Measurements from ENCODE around the gene CCNY.

Gene CCNY

DNA sequence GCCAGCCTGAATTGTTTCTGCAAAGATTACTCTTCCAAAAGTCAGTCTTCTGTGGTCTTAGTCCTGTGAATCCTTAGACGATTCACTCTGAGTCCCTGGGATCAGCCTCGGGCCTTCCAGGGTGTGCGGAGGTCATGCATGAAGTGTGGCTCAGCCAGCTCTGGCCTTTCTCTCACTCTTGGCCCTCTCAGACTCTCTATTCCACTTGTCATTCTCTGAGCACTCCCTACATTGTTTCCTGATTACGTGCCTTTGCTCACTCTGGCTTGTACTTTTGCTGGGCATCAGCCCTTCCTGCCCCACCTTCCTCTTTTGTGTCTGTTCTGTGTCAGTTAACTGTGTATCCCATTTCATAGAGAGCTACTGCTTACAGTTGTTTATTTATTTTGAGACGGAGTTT, 36.0 kb downstream of the CCNY start:
- Mint-ChIP-seq H3K4me1 (peaks cover 52 to 84% of the 10 kb centered on the region in 2 donors), H3K27me3 (no peaks in the 10 kb centered on the region), H3K36me3 (peaks cover 0 to 19% of the 10 kb centered on the region in 2 donors), H3K4me3 (peak overlapping the region; percentile 8 to 20), H3K9me3 (no peaks in the 10 kb centered on the region), H3K27ac (peak overlapping the region; percentile 43)
- ATAC-seq (replicated peaks) = peak; percentile 65 to 77
- no peak for DNase-seq

DNA sequence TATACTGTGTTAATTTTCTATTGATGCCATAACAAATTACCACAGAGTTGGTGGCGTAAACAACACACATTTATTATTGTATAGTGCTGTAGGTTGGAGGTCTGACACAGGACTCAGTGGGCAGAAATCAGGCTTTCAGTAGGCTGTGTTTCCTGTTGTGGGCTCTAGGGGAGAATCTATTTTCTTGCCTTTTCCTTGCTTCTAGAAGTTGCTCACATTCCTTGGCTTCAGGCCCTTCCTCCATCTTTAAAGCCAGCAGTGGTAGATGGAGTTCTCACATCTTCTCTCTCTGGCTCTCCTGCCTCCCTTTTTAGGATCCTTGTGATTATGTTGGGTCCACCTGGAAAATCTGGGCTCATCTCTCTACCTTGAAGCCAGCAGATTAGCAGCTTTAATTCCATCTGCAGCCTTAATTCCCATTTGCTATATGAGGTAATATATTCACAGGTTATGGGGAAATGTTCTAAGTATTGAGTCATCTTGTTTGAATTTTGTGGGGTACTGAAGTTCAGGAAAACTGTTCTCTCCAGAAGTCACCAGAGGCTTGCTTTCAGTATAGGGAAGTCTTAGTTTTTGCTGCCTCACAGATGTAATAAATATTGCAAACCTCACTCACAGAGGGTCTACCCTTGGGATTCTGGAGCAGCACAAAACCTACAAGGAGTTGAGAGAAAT, 38.9 kb downstream of the CCNY start:
- Mint-ChIP-seq H3K27ac (no peak overlapping the region), H3K36me3 (peaks cover 0 to 19% of the 10 kb centered on the region in 2 donors), H3K9me3 (no peaks in the 10 kb centered on the region), H3K4me1 (peaks cover 59 to 87% of the 10 kb centered on the region in 2 donors), H3K4me3 (no peak overlapping the region), H3K27me3 (no peaks in the 10 kb centered on the region)
- no peak for ATAC-seq (replicated peaks)
- DNase-seq = no peak

DNA sequence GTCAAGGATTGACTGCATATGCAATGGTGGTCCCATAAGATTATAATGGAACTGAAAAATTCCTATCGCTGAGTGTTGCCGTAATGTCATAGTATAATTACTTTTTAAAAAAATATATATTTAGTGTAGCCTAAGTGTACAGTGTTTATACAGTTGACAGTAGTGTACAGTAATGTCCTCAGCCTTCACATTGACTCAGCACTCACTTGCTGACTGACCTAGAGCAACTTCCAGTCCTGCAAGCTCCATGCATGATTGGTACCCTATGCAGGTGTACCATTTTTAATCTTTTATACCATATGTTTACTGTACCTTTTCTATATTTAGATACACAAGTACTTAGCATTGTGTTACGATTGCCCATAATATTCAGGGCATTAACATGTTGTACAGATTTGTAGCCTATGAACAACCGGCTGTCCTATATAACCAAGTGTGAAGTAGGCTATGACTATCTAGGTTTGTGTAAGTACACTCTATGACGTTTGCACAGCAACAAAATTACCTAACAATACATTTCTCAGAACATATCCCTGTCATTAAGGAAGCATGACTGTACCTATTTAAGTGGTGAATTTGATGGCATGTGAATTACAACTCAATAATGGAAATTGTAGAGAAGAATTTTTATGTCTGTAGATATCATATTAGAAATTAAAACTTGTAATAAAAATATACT, 40.9 kb downstream of the CCNY start:
- H3K4me3 Mint-ChIP-seq = no peak overlapping the region
- peaks cover 47 to 81% of the 10 kb centered on the region in 2 donors for H3K4me1 Mint-ChIP-seq
- peaks cover 0 to 8% of the 10 kb centered on the region in 2 donors for H3K36me3 Mint-ChIP-seq
- no peaks in the 10 kb centered on the region for H3K27me3 Mint-ChIP-seq
- ATAC-seq (replicated peaks) (no peak), DNase-seq (no peak)
- H3K27ac Mint-ChIP-seq = no peak overlapping the region
- no peaks in the 10 kb centered on the region for H3K9me3 Mint-ChIP-seq

DNA sequence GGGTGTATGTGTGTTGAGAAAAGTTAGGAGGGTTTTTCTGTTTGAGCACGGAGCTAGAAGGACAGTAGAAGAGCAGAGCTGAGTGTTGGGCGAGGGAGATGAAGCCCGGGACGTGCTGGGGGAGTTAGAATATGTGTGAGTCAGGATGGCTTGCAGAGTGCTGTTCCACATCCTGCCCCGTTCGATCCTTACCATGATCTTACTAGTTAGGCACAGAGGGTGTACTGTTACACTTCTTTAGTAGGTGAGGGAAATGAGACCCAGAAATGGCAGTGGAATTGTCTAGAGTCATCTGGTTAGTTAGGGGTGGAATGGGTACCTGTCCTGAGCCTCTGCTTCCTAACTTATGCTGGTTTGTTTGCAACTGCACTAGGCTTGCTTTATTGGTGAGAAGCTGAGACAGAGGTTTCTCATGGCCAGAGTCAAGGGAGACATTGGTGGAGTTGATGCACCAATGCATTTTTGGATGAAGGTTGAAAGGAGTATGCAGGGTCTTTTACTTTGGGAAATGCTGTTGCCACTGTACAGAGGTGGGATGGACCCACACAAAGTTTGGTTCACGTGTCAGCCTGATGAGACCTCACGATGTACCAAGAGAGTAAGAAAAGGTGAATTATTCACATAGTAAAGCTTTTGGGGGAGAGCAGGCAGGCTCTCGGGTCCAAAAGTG, 42.4 kb downstream of the CCNY start:
- Mint-ChIP-seq H3K4me1 (peaks cover 40 to 77% of the 10 kb centered on the region in 2 donors), H3K27me3 (no peaks in the 10 kb centered on the region), H3K4me3 (peak overlapping the region; percentile 73 to 76), H3K36me3 (peaks cover 0 to 5% of the 10 kb centered on the region in 2 donors), H3K27ac (peak overlapping the region; percentile 94), H3K9me3 (no peaks in the 10 kb centered on the region)
- ATAC-seq (replicated peaks) (peak; percentile 30 to 45), DNase-seq (no peak)

DNA sequence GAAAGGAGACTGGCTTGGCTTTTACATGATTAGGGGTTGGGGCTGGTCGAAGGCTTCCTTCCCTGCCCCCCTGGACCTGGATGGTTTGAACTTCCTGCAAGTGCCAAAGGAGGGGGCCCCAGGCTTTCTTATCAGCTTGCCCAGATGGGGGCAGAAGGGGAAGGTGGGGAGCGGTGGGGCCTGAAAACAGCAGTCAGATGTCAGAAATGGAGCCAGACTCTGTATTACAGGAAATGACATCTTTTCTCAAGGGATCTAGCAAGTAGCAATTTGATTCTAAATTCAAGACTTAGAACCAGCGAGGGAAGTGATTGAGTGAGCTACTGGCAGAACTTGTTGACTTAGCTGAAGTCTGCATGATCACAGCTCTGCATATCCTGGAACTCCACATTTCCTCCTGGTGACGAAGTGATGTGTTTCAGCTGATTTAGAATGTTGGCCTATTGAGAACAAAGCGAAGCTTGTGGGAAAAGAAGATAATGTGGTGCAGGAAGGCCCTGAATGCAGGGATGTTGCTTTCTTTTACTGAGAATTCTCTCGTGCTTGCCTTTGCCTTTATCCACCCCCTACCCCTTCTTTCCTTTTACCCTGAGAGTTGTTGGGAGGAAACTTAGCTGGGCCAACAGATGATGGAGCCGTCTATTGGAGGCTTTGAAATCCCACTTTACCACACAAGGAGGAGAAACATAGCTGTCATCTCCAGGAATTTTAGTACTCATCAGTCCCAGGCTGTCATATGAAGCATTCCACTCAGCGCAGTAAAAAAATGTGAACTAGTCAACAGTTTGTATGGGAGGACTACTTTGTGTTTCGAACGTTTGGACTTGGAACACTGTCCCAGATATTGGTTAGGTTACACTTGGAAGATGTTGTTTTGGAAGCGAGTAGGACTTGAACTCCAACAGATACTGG, 43.2 kb downstream of the CCNY start:
- peaks cover 40 to 77% of the 10 kb centered on the region in 2 donors for H3K4me1 Mint-ChIP-seq
- H3K27me3 Mint-ChIP-seq = no peaks in the 10 kb centered on the region
- H3K9me3 Mint-ChIP-seq = no peaks in the 10 kb centered on the region
- H3K27ac Mint-ChIP-seq = peak overlapping the region; percentile 94
- peak; percentile 91 to 92 for ATAC-seq (replicated peaks)
- peak; percentile 48 for DNase-seq
- peaks cover 0 to 5% of the 10 kb centered on the region in 2 donors for H3K36me3 Mint-ChIP-seq
- H3K4me3 Mint-ChIP-seq = peak overlapping the region; percentile 73 to 76

DNA sequence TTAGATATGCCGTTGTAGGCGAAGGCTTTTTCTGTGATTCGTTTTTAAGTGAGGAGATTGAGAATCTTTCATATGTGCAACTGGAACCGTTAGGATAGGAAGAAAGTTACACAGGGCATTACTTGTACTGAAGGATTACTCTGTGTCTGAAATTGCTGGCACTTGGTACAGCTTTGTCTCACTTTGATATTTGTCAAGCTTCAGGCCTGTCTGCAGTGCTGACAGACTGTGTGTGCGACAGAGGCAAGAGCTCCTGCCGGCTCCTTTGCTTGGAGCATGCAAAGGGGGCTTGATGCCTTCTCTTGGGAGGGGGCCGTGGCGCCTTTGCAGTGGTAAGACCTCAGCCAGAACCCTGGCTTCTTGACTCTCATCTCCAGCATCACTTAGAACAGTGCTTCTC, 45.8 kb downstream of the CCNY start:
- H3K4me1 Mint-ChIP-seq = peaks cover 38 to 76% of the 10 kb centered on the region in 2 donors

DNA sequence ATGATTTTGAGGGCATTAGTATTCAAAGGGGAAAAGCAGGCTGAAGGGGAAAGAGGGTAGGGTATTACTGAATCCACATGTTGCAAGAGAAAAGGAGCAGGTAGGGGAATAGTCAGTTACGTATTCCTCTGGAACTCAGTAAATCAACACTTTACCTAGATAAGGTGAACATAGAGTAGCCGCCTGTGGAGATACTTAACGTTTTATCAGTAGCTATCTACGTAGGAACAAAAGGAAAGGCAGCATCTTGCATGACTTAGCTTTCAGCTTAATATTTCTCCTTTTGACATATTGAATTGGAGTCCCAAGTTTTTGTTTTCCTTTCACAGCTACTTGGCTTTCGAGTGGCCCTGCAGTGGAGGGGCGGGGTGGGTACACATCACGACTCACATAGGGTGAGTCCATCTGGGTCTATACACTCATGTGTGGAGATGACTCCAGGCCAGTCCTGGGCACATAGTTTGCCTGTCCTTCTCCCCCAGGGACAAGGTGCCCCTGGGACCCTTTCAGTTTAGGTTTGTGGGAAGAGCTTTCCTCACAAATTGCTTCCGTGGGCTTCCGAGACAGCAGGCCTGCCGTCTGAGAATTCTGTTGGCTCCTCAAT, 48.1 kb downstream of the CCNY start:
- H3K36me3 Mint-ChIP-seq = peaks cover 3 to 8% of the 10 kb centered on the region in 2 donors
- no peak overlapping the region for H3K4me3 Mint-ChIP-seq
- no peaks in the 10 kb centered on the region for H3K27me3 Mint-ChIP-seq
- H3K27ac Mint-ChIP-seq = no peak overlapping the region
- no peak for ATAC-seq (replicated peaks)
- no peaks in the 10 kb centered on the region for H3K9me3 Mint-ChIP-seq
- DNase-seq = no peak
- peaks cover 34 to 70% of the 10 kb centered on the region in 2 donors for H3K4me1 Mint-ChIP-seq

More for the DNA sequence above, 45.8 kb downstream of the CCNY start:
- no peak for ATAC-seq (replicated peaks)
- no peak overlapping the region for H3K4me3 Mint-ChIP-seq
- peaks cover 3 to 8% of the 10 kb centered on the region in 2 donors for H3K36me3 Mint-ChIP-seq
- no peaks in the 10 kb centered on the region for H3K27me3 Mint-ChIP-seq
- no peak for DNase-seq
- no peaks in the 10 kb centered on the region for H3K9me3 Mint-ChIP-seq
- H3K27ac Mint-ChIP-seq = no peak overlapping the region

DNA sequence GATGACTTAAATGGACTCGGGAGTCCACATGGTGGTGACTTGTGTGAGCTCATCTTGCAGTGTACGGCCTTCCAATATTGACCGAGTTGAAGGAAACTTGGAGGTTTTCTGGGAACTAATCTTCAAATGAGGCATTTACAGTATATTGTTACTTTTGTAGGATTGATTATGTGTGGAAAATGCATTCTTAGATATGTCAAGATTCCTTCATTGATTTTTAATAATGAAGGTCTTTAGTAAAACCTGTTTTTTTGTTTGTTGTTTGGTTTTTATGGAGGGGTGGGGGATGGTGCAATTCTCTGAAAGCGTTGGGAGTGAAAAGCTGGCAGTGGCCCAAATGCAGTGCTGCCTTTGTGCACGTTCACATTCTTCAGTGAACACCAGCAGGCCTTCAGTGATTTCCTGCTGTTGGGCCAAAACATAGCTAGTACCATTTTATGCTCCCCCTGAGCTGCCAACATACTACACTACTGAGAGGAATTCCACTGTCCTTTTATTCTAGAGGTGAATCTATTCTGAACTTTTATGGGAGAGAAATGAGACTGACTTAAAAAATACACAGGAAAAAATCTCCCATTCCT, 50.4 kb downstream of the CCNY start:
- ATAC-seq (replicated peaks) (no peak), DNase-seq (no peak)
- Mint-ChIP-seq H3K27me3 (no peaks in the 10 kb centered on the region), H3K36me3 (peaks cover 8 to 22% of the 10 kb centered on the region in 2 donors), H3K4me1 (peaks cover 30 to 60% of the 10 kb centered on the region in 2 donors), H3K4me3 (no peak overlapping the region), H3K9me3 (peaks cover 4 to 6% of the 10 kb centered on the region in 2 donors), H3K27ac (no peak overlapping the region)

DNA sequence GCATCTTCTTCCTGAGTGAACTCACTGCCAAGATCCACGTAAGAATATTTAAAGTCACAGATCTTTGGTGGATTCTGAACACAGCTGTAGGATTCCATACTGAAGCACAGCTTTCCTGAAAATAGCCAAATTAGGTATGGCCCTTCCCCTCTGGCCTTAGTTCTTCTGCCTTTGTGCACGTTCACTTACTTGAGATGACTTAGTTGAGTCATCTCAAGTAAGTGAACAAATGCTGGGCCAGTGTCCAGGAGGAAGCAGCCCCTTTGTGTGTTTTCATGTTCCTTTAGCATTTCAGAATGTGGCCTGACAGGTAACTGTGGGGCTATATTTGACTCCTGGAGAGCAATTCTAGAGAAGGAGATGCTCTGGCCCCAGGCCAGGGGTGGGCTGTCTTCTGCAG, 51.5 kb downstream of the CCNY start:
- Mint-ChIP-seq H3K4me3 (no peak overlapping the region), H3K9me3 (peaks cover 4 to 6% of the 10 kb centered on the region in 2 donors), H3K27me3 (no peaks in the 10 kb centered on the region), H3K36me3 (peaks cover 9 to 24% of the 10 kb centered on the region in 2 donors), H3K27ac (peak overlapping the region; percentile 85), H3K4me1 (peaks cover 36 to 62% of the 10 kb centered on the region in 2 donors)
- ATAC-seq (replicated peaks) (peak; percentile 92), DNase-seq (no peak)

DNA sequence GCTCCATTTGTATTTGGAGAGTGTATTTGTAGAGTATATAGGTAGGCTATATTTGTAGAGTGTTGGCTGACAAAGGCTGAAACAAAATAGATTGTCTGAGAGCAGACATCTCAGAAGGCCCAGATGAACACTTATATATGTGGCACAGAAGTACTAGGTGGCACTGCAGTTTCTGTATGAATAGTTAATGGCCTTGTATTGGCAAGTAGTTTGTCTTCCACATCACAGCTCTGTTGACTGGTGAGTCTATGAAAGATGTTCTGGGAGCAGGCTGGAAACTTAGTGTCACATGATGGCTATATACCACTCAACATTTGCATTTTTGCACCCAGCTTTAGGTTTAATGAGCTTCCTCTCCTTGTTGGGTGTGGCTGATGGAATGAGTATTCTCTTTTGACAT, 51.9 kb downstream of the CCNY start:
- Mint-ChIP-seq H3K4me1 (peaks cover 40 to 64% of the 10 kb centered on the region in 2 donors), H3K4me3 (no peak overlapping the region), H3K9me3 (peaks cover 4 to 6% of the 10 kb centered on the region in 2 donors), H3K36me3 (peaks cover 9 to 24% of the 10 kb centered on the region in 2 donors), H3K27me3 (no peaks in the 10 kb centered on the region), H3K27ac (peak overlapping the region; percentile 85)
- DNase-seq (no peak), ATAC-seq (replicated peaks) (peak; percentile 74 to 79)

DNA sequence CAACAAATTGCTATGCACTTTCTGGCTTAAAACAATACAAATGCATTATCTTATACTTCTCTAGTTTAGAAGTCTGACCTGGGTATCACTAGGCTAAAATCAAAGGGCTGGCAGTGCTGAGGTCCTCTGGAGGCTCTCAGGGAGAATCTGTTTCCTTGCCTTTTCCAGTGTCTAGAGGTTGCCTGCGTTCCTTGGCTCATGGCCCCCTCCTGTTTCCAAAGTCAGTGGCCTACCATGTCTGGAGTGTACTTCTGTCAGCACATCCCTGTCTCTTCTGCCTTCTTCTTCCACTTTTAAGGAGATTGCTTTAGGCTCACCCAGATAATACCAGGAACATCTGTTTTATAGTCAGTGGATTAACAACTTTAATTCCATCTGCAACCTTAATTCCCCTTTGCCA, 52.4 kb downstream of the CCNY start:
- peaks cover 45 to 65% of the 10 kb centered on the region in 2 donors for H3K4me1 Mint-ChIP-seq
- peaks cover 4 to 6% of the 10 kb centered on the region in 2 donors for H3K9me3 Mint-ChIP-seq
- DNase-seq = no peak
- H3K27me3 Mint-ChIP-seq = no peaks in the 10 kb centered on the region
- H3K4me3 Mint-ChIP-seq = no peak overlapping the region
- H3K27ac Mint-ChIP-seq = no peak overlapping the region
- ATAC-seq (replicated peaks) = no peak
- peaks cover 9 to 24% of the 10 kb centered on the region in 2 donors for H3K36me3 Mint-ChIP-seq

DNA sequence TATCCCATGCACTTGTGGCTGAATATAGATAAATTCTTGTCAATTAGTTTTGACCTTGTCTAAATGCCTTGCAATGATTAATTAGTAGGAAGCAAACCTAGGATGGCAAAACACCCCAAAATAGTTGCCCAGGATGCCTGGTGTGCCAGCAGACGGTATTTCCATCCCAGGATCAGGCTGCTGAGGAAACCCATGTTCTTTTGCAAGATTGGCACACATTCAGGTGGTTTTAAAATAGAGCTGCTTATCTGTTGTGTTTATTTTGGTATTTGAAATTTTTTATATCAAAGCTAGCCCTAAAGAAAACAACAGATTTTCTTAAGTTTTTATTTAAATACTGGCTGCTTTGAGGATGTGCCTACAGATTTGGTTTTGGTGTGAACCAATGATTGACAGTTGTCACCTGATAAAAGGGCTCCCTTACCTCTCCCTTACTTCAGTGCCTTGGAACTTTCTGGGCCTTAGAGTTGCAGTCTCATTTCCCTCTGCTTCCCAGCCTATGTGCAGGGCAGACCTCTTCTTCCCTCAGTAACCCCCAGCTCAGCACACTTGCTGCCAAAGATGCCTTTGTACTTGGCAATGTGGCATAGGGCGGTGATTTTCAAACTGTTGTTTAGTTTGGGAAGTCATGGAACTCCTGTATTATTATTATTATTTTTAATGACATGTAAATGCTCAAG, 54.0 kb downstream of the CCNY start:
- H3K4me1 Mint-ChIP-seq = peaks cover 47 to 56% of the 10 kb centered on the region in 2 donors

DNA sequence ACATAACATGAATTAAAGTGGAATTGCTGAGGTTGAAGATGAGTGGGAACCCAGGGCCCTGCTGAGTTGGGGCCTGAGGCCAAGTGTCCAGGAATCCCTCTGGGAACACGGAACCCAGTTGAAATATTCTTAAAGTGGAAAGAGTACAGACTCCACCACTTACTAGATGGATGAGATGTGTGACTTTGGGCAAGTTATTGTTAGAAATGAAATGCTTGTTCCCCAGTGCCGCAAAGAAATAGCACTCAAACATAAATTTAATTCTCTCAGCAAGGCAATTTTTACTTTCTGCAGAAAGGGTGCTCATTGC, 54.5 kb downstream of the CCNY start:
- Mint-ChIP-seq H3K4me1 (peaks cover 48 to 57% of the 10 kb centered on the region in 2 donors), H3K27ac (no peak overlapping the region), H3K9me3 (peaks cover 4 to 6% of the 10 kb centered on the region in 2 donors)

More for the DNA sequence above, 54.0 kb downstream of the CCNY start:
- Mint-ChIP-seq H3K9me3 (peaks cover 4 to 6% of the 10 kb centered on the region in 2 donors), H3K27me3 (no peaks in the 10 kb centered on the region), H3K36me3 (peaks cover 9 to 25% of the 10 kb centered on the region in 2 donors), H3K4me3 (no peak overlapping the region), H3K27ac (no peak overlapping the region)
- DNase-seq (no peak), ATAC-seq (replicated peaks) (no peak)

More for the DNA sequence above, 54.5 kb downstream of the CCNY start:
- no peak overlapping the region for H3K4me3 Mint-ChIP-seq
- H3K27me3 Mint-ChIP-seq = no peaks in the 10 kb centered on the region
- ATAC-seq (replicated peaks) (no peak), DNase-seq (no peak)
- H3K36me3 Mint-ChIP-seq = peaks cover 7 to 24% of the 10 kb centered on the region in 2 donors

All from stimulated activated naive B cell treated with anti-CD40 and anti-IgM and Interleukin-4, amounts not matched to agents 10 μg/mL and 1 μg/mL and 100 μg/mL, for 72 hours (primary cell).